Neural crest cell (in vitro differentiated cells): ENCODE results near the gene PIK3R6. TPM values are rescaled to one million over a fixed set of nuclear protein-coding genes. Genes with fewer than 3 reads are reported as not detected.

Experiments
- DNase-seq: peaks from one replicate; pipeline ENCODE4 v3.0.0; 2021; ENCODE audit warnings: low read depth, mixed read lengths, low spot score
- H3K27ac Mint-ChIP-seq: one replicate; pipeline ENCODE4 v1.8.0; 2021; ENCODE audit warnings: mild to moderate bottlenecking, mixed read lengths; ENCODE audit not compliant: unreplicated experiment
- H3K27me3 Mint-ChIP-seq: 2 replicates; pipeline ENCODE4 v1.8.0; 2021; ENCODE audit warnings: low read depth, mild to moderate bottlenecking, mixed read lengths
- H3K36me3 Mint-ChIP-seq: 2 replicates; pipeline ENCODE4 v1.8.0; 2021; ENCODE audit warnings: low read depth, mild to moderate bottlenecking, mixed read lengths
- H3K4me1 Mint-ChIP-seq: 2 replicates; pipeline ENCODE4 v1.8.0; 2021; ENCODE audit warnings: mixed read lengths
- H3K4me3 Mint-ChIP-seq: one replicate; pipeline ENCODE4 v1.8.0; 2021; ENCODE audit warnings: mild to moderate bottlenecking, mixed read lengths
- H3K9me3 Mint-ChIP-seq: 2 replicates; pipeline ENCODE4 v1.8.0; 2021; ENCODE audit warnings: mixed read lengths
- CTCF ChIP-seq: fragments of 200-600 bp; sonication (generic); conservative IDR thresholded peaks from 2 replicates; pipeline ENCODE4 v1.5.0; 2021; ENCODE audit warnings: antibody characterized with exemption, mild to moderate bottlenecking
- total RNA-seq: library from RNA; stranded (reverse); gene quantifications from 2 replicates; pipeline ENCODE4 v1.2.1, GENCODE V29; 2021

PIK3R6 gene
- total RNA-seq, 1 donor from 2014 or later = not detected

DNA sequence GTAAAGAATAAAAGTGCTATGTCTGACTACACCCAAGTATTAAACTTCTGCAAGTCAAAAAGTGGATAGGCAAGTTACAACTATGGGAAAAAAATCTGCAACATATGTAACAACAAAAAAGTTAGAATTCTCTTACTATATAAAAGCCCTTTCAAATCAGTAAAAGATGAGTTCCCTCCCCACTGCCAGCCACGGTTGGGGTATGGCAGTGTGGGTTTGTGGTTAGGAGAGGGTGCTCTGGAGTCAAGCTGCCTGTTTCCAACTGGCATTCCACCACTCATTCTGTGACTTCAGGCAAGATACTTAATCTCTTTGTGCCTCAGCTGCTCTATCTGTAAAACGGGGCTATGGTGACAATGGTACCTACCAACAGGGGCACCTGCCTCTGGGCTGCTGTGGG lies 41.7 kb downstream of the PIK3R6 start:
- H3K9me3 Mint-ChIP-seq = peaks cover 4% of the 10 kb centered on the region
- peaks cover 6% of the 10 kb centered on the region for H3K27me3 Mint-ChIP-seq
- DNase-seq = no peak
- no peak overlapping the region for H3K4me3 Mint-ChIP-seq
- H3K4me1 Mint-ChIP-seq = peaks cover 5% of the 10 kb centered on the region
- no peaks in the 10 kb centered on the region for H3K36me3 Mint-ChIP-seq
- no peak for TF ChIP-seq CTCF
- no peak overlapping the region for H3K27ac Mint-ChIP-seq

GRCh38 chr17:8823279-8823678 lies 44.2 kb downstream of the PIK3R6 start:
- Mint-ChIP-seq H3K4me3 (no peak overlapping the region), H3K27me3 (peaks cover 25% of the 10 kb centered on the region), H3K36me3 (no peaks in the 10 kb centered on the region), H3K27ac (no peak overlapping the region), H3K4me1 (peaks cover 5% of the 10 kb centered on the region), H3K9me3 (peaks cover 4% of the 10 kb centered on the region)
- DNase-seq = no peak
- TF ChIP-seq CTCF = no peak

- no peaks in the 10 kb centered on the region for H3K36me3 Mint-ChIP-seq
- no peak for DNase-seq
- no peak overlapping the region for H3K4me3 Mint-ChIP-seq
- H3K27me3 Mint-ChIP-seq = peaks cover 32% of the 10 kb centered on the region
- H3K27ac Mint-ChIP-seq = no peak overlapping the region
- H3K4me1 Mint-ChIP-seq = peaks cover 4% of the 10 kb centered on the region
- peaks cover 4% of the 10 kb centered on the region for H3K9me3 Mint-ChIP-seq
- TF ChIP-seq CTCF = no peak
Observed at GRCh38 chr17:8822401-8823035, 45.0 kb downstream of the PIK3R6 start.

DNA sequence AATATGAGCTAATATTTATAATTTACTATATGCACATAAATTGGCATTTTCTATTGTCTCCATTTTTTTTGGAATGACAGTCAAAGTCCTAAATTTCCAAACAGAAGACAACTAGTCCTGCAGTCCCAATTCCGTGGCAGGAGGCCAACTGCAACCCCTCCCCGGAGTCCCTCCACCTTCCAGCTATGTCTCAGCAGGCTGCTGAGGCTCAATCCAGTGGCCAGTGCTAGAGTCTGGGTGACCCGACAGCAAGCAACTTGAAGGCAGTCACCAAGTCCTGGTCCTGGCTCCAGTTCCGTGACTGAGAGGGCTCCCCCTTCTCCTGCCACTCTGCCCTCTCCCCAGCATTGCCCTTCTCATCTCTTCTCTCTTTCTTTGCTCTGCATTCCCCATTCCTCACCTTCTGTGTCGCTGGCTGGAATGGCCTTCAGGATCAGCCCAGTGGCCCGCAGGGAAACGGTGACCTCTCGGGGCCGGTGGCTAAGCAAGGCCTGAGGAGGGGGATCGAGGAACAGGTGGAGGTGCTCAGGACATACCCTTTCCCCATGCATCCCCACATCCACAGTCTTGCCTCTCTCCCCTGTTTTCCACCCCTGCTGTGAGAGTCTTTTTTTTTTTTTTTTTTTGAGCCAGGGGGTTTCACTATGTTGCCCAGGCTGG lies 45.9 kb downstream of the PIK3R6 start:
- no peak for TF ChIP-seq CTCF
- peaks cover 37% of the 10 kb centered on the region for H3K27me3 Mint-ChIP-seq
- H3K36me3 Mint-ChIP-seq = no peaks in the 10 kb centered on the region
- H3K27ac Mint-ChIP-seq = no peak overlapping the region
- peaks cover 4% of the 10 kb centered on the region for H3K9me3 Mint-ChIP-seq
- DNase-seq = no peak
- no peak overlapping the region for H3K4me3 Mint-ChIP-seq
- no peaks in the 10 kb centered on the region for H3K4me1 Mint-ChIP-seq

GRCh38 chr17:8820311-8821010 lies 47.0 kb downstream of the PIK3R6 start:
- no peaks in the 10 kb centered on the region for H3K36me3 Mint-ChIP-seq
- H3K27ac Mint-ChIP-seq = peak overlapping the region; percentile 8
- H3K4me3 Mint-ChIP-seq = no peak overlapping the region
- H3K27me3 Mint-ChIP-seq = peaks cover 46% of the 10 kb centered on the region
- no peak for TF ChIP-seq CTCF
- no peak for DNase-seq
- H3K9me3 Mint-ChIP-seq = peaks cover 4% of the 10 kb centered on the region
- no peaks in the 10 kb centered on the region for H3K4me1 Mint-ChIP-seq
